ENCODE data around the gene ZSCAN4. TPM values are rescaled to one million over a fixed set of nuclear protein-coding genes. Genes with fewer than 3 reads are reported as not detected.

ZSCAN4 gene
- total RNA-seq, 2 donors from 2014 or later = not detected

GRCh38 chr19:57672466-57672865 lies 3.7 kb downstream of the ZSCAN4 start:
- Histone ChIP-seq H3K4me1 (replicated peaks) (no peaks in the 10 kb centered on the region), H3K27ac (no peak overlapping the region), H3K36me3 (no peaks in the 10 kb centered on the region), H3K9me3 (no peaks in the 10 kb centered on the region), H3K27me3 (replicated peaks; ENCODE audit: insufficient read depth) (peaks cover 3% of the 10 kb centered on the region), H3K4me3 (no peak overlapping the region)
- 76% methylated on average over 4 of the region's 4 CpGs for WGBS
- intact Hi-C loops (cut with DNase I) = no loop called here
- TF ChIP-seq POLR2A (IDR thresholded peaks at IDR 0.05) = no peak
- TF ChIP-seq POLR2AphosphoS5 (IDR thresholded peaks at IDR 0.05) = no peak
- DNase-seq (ENCODE audit: low spot score) = no peak

- no peaks in the 10 kb centered on the region for H3K9me3 ChIP-seq
- WGBS = 69% methylated on average over 2 of the region's 2 CpGs
- TF ChIP-seq POLR2A (IDR thresholded peaks at IDR 0.05) (no peak), POLR2AphosphoS5 (IDR thresholded peaks at IDR 0.05) (no peak), CTCF (IDR thresholded peaks at IDR 0.05) (no peak)
- no peak for DNase-seq (ENCODE audit: low spot score)
- H3K4me1 ChIP-seq (replicated peaks) = no peaks in the 10 kb centered on the region
- no peak overlapping the region for H3K27ac ChIP-seq
- no peak overlapping the region for H3K4me3 ChIP-seq
- intact Hi-C loops (cut with DNase I) = no loop called here
- H3K27me3 ChIP-seq (replicated peaks; ENCODE audit: insufficient read depth) = peaks cover 3% of the 10 kb centered on the region
- H3K36me3 ChIP-seq = no peaks in the 10 kb centered on the region
Measured at GRCh38 chr19:57675881-57676280, 7.1 kb downstream of the ZSCAN4 start.

GRCh38 chr19:57682226-57682766 lies 13.6 kb downstream of the ZSCAN4 start:
- 3% methylated on average over 19 of the region's 19 CpGs for WGBS
- Histone ChIP-seq H3K27me3 (replicated peaks; ENCODE audit: insufficient read depth) (no peaks in the 10 kb centered on the region), H3K9me3 (no peaks in the 10 kb centered on the region), H3K36me3 (no peaks in the 10 kb centered on the region), H3K4me3 (peak overlapping the region; percentile 79 to 82), H3K27ac (no peak overlapping the region), H3K4me1 (replicated peaks) (no peaks in the 10 kb centered on the region)
- intact Hi-C loops (cut with DNase I) = no loop called here
- no peak for DNase-seq (ENCODE audit: low spot score)
- TF ChIP-seq POLR2AphosphoS5 (IDR thresholded peaks at IDR 0.05) = no peak
- no peak for TF ChIP-seq CTCF (IDR thresholded peaks at IDR 0.05)
- TF ChIP-seq POLR2A (IDR thresholded peaks at IDR 0.05) = no peak

- intact Hi-C loops (cut with DNase I) = no loop called here
- Histone ChIP-seq H3K9me3 (no peaks in the 10 kb centered on the region), H3K4me1 (replicated peaks) (no peaks in the 10 kb centered on the region), H3K36me3 (no peaks in the 10 kb centered on the region), H3K27ac (no peak overlapping the region), H3K27me3 (replicated peaks; ENCODE audit: insufficient read depth) (no peaks in the 10 kb centered on the region), H3K4me3 (no peak overlapping the region)
- DNase-seq (ENCODE audit: low spot score) = no peak
- TF ChIP-seq CTCF (IDR thresholded peaks at IDR 0.05) = no peak
- TF ChIP-seq POLR2A (IDR thresholded peaks at IDR 0.05) = no peak
- no peak for TF ChIP-seq POLR2AphosphoS5 (IDR thresholded peaks at IDR 0.05)
- WGBS = 98% methylated on average over 3 of the region's 3 CpGs
Measured at GRCh38 chr19:57686727-57687126, 18.0 kb downstream of the ZSCAN4 start.

- intact Hi-C loops (cut with DNase I) = no loop called here
- 98% methylated on average over 12 of the region's 12 CpGs for WGBS
- H3K27ac ChIP-seq = no peak overlapping the region
- H3K36me3 ChIP-seq = no peaks in the 10 kb centered on the region
- H3K4me1 ChIP-seq (replicated peaks) = no peaks in the 10 kb centered on the region
- DNase-seq (ENCODE audit: low spot score) = no peak
- no peak for TF ChIP-seq CTCF (IDR thresholded peaks at IDR 0.05)
- TF ChIP-seq POLR2A (IDR thresholded peaks at IDR 0.05) = no peak
- no peak for TF ChIP-seq POLR2AphosphoS5 (IDR thresholded peaks at IDR 0.05)
- no peaks in the 10 kb centered on the region for H3K9me3 ChIP-seq
- no peaks in the 10 kb centered on the region for H3K27me3 ChIP-seq (replicated peaks; ENCODE audit: insufficient read depth)
- no peak overlapping the region for H3K4me3 ChIP-seq
Measured at GRCh38 chr19:57687363-57688010, 18.8 kb downstream of the ZSCAN4 start.

Data from prostate gland (tissue), 2 donors.